HepG2 (cell line): Measurements from ENCODE around the gene CNOT8. TPM values are rescaled to one million over a fixed set of nuclear protein-coding genes. Genes with fewer than 3 reads are reported as not detected.
"Not testable (repeated sequence)": the region's sequence is repeated elsewhere in the genome, so short reads cannot be mapped to it uniquely, and the experiment has no call there.

Source experiments
- ATAC-seq: fragments of 200-7000 bp; cut with Tn5 transposase; 3 replicates; pipeline ENCODE4 v1.9.1; 2020; ENCODE audit warnings: mild to moderate bottlenecking, moderate library complexity
- BruUV-seq: library from RNA; stranded (reverse); fragments of 400-500 nt; replicated peaks from 2 replicates; lab custom pipeline; 2021; lab: Mats Ljungman, UMichigan
- CTCF ChIA-PET: fragments of 300-600 bp; formaldehyde crosslinking; extraction: SDS; loops from one replicate; lab custom pipeline; 2021; ENCODE audit warnings: low total read pairs, inconsistent platforms, low intra/inter-chr PET ratio; lab: Yijun Ruan, JAX
- POLR2A ChIA-PET: fragments of 350-600 bp; sonication (Branson Sonifier 250); formaldehyde crosslinking; loops from one replicate; lab custom pipeline; 2020; ENCODE audit warnings: antibody characterized with exemption, inconsistent platforms; lab: Yijun Ruan, JAX
- DNase-seq: peaks from one replicate; pipeline ENCODE4 v3.0.0-alpha.2; 2015; ENCODE audit warnings: low spot score
- FAIRE-seq: peaks from 3 replicates; lab custom pipeline; 2011; peaks lifted over from hg19 to GRCh38; lab: Jason Lieb, UNC
- H2AFZ ChIP-seq: one replicate; pipeline ENCODE4 v1.6.1; 2011; ENCODE audit warnings: low read length, inconsistent platforms
- H3K27ac ChIP-seq: fragments of 300-600 bp; 3 replicates; pipeline ENCODE4 v1.8.0; 2011; ENCODE audit warnings: mixed run types, mild to moderate bottlenecking, mixed read lengths, low read length, inconsistent platforms; ENCODE audit not compliant: insufficient read depth; ENCODE audit errors: extremely low read length
- H3K27me3 ChIP-seq, 2 experiments: fragments of 200-600 bp in 1 of 2; 2 replicates in 1 of 2; 3 replicates in 1 of 2; pipeline versions ENCODE4 v1.6.0 to v1.8.0; 2011; ENCODE audit warnings: low read length in 2 of 2, mild to moderate bottlenecking in 2 of 2, moderate library complexity in 2 of 2, inconsistent platforms in 1 of 2; ENCODE audit not compliant: insufficient read depth in 2 of 2, control insufficient read depth in 1 of 2
- H3K36me3 ChIP-seq, 2 experiments: fragments of 200-600 bp in 1 of 2; replicated peaks in 1 of 2; 2 replicates in 1 of 2; 3 replicates in 1 of 2; pipeline versions ENCODE4 v1.5.1 to v1.8.0; 2011; ENCODE audit warnings: low read length in 2 of 2, inconsistent platforms in 1 of 2; ENCODE audit not compliant: insufficient read depth in 2 of 2, control insufficient read depth in 1 of 2
- H3K4me1 ChIP-seq: 2 replicates; pipeline ENCODE4 v1.5.1; 2012; ENCODE audit warnings: low read length, inconsistent platforms; ENCODE audit not compliant: insufficient read depth
- H3K4me2 ChIP-seq: 2 replicates; pipeline ENCODE4 v1.6.0; 2011; ENCODE audit warnings: low read depth, low read length, inconsistent platforms
- H3K4me3 ChIP-seq, 3 experiments: fragments of 200-600 bp in 1 of 3; sonication (generic), shearing (Covaris generic) in 1 of 3; replicated peaks in 1 of 3; 2 replicates each; pipeline ENCODE4 v1.5.1; 2011 to 2016; ENCODE audit warnings: low read length in 3 of 3, inconsistent platforms in 2 of 3, low read depth in 2 of 3, mild to moderate bottlenecking in 2 of 3, control low read depth in 1 of 3, mixed read lengths in 1 of 3; ENCODE audit not compliant: insufficient read depth in 1 of 3
- H3K79me2 ChIP-seq: one replicate; pipeline ENCODE4 v1.6.1; 2011; ENCODE audit warnings: low read length, inconsistent platforms; ENCODE audit not compliant: insufficient read depth
- H3K9ac ChIP-seq: 2 replicates; pipeline ENCODE4 v1.6.0; 2011; ENCODE audit warnings: mild to moderate bottlenecking, low read depth, low read length, inconsistent platforms; ENCODE audit not compliant: insufficient read depth
- H3K9me3 ChIP-seq: 2 replicates; pipeline ENCODE4 v1.5.1; 2012; ENCODE audit warnings: mild to moderate bottlenecking, low read length
- H4K20me1 ChIP-seq: 2 replicates; pipeline ENCODE4 v1.6.0; 2011; ENCODE audit warnings: inconsistent platforms, mild to moderate bottlenecking, low read length, moderate library complexity; ENCODE audit not compliant: insufficient read depth
- ATF7 ChIP-seq, 2 experiments: fragments of 450-650 bp in 1 of 2; sonication (generic) in 1 of 2; formaldehyde crosslinking in 1 of 2; IDR thresholded peaks; 2 replicates each; pipeline versions ENCODE4 v1.4.0 to v1.6.1; 2016 to 2020; ENCODE audit warnings: antibody characterized with exemption in 1 of 2, mild to moderate bottlenecking in 1 of 2, missing genetic modification reagents in 1 of 2
- ERF ChIP-seq: IDR thresholded peaks from 2 replicates; pipeline ENCODE4 v1.6.1; 2018; ENCODE audit warnings: missing biosample characterization, missing genetic modification reagents
- MIXL1 ChIP-seq: IDR thresholded peaks from 2 replicates; pipeline ENCODE4 v1.6.1; 2016
- POLR2A ChIP-seq, 2 experiments: IDR thresholded peaks; 2 replicates each; pipeline ENCODE4 v1.6.1; 2011; ENCODE audit warnings: low read depth in 2 of 2, low read length in 2 of 2, mild to moderate bottlenecking in 1 of 2, moderate library complexity in 1 of 2; ENCODE audit not compliant: insufficient read depth in 1 of 2
- RBM39 ChIP-seq: fragments of 200-400 bp; formaldehyde crosslinking; IDR thresholded peaks from one replicate; pipeline ENCODE4 v1.6.1; 2018; ENCODE audit warnings: antibody characterized with exemption, mild to moderate bottlenecking, low read depth, low read length; ENCODE audit not compliant: poor library complexity, severe bottlenecking
- ZFP1 ChIP-seq: IDR thresholded peaks from 2 replicates; pipeline ENCODE4 v1.6.1; 2016
- ZNF101 ChIP-seq: sonication (generic); formaldehyde crosslinking; IDR thresholded peaks from 2 replicates; pipeline ENCODE4 v1.4.0; 2020; ENCODE audit warnings: mild to moderate bottlenecking, low read depth, missing genetic modification reagents, borderline replicate concordance
- ZNF333 ChIP-seq: sonication (generic); formaldehyde crosslinking; IDR thresholded peaks from 2 replicates; pipeline ENCODE4 v1.4.0; 2020; ENCODE audit warnings: mild to moderate bottlenecking, missing genetic modification reagents, borderline replicate concordance
- ZNF335 ChIP-seq: sonication (generic); formaldehyde crosslinking; IDR thresholded peaks from 2 replicates; pipeline ENCODE4 v1.4.0; 2020; ENCODE audit warnings: missing genetic modification reagents
- WGBS: methylation state at CpG from one replicate; pipeline ENCODE4 v1.1.6; 2017; ENCODE audit warnings: low lambda C conversion rate; 5-methylcytosine and 5-hydroxymethylcytosine counted together
- in situ Hi-C: cut with HindIII; loops from 2 replicates; pipeline ENCODE4 v1.10.0; 2017; ENCODE audit warnings: low pct_unique_long_range_greater_than_20kb; ENCODE audit not compliant: extremely low pct_ligation_motif_present
- intact Hi-C: fragments of 100-400 bp; cut with micrococcal nuclease; formaldehyde crosslinking; loops from one replicate; pipeline ENCODE4 v1.10.0; 2022; ENCODE audit not compliant: unreplicated experiment
- polyA plus RNA-seq, 8 experiments: library from polyadenylated mRNA; depleted of rRNA in 3 of 8; stranded (reverse) in 7 of 8; unstranded in 1 of 8; fragments of >200 nt; fragmentation: Illumina TruSeq in 4 of 8; extraction: Trizol in 4 of 8; gene quantifications; 2 replicates each; pipeline versions ENCODE4 v1.2.1 to v1.2.3, GENCODE V29; 2011 to 2016; ENCODE audit warnings: low read depth in 4 of 8, missing spikeins in 1 of 8, mixed read lengths in 1 of 8; ENCODE audit not compliant: insufficient read depth in 1 of 8
- total RNA-seq, 5 experiments: library from RNA; depleted of rRNA; stranded (reverse); fragments of >200 nt; fragmentation: Illumina TruSeq; extraction: Trizol; gene quantifications; 2 replicates each; pipeline ENCODE4 v1.2.3, GENCODE V29; 2016; ENCODE audit warnings: low read depth in 1 of 5
- TF ChIP-seq, protein P1 (sequence below): sonication (generic); formaldehyde crosslinking; IDR thresholded peaks from 2 replicates; pipeline ENCODE4 v1.5.1; 2020; ENCODE audit warnings: mild to moderate bottlenecking, missing genetic modification reagents, borderline replicate concordance
- TF ChIP-seq, protein P2 (sequence below): IDR thresholded peaks from 2 replicates; pipeline ENCODE4 v1.6.1; 2016; ENCODE audit warnings: missing biosample characterization, missing genetic modification reagents, low read depth

Gene CNOT8
- total and polyA plus RNA-seq, 2 of the 13 experiments (the other 11 are each of a cell fraction or from before 2014, with no cell fraction given), result 37.1 to 74.9 TPM

DNA sequence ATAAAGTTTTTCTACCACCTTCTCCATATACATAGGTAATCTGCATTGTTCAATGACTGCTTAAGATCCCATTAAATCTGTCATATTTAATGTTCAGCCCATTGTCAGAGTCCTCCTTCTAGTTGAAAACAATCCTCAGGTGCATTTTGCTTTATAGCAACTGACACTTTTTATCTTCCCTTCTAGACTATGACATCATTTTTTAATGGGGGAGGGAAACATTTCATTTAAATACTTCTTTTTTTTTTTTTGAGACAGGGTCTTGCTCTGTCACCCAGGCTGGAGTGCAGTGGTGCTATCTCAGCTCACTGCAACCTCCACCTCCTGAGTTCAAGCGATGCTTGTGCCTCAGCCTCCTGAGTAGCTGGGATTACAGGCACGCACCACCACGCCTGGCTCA lies 25.6 kb upstream of the CNOT8 start:
- peaks cover 85% of the 10 kb centered on the region for H3K4me1 ChIP-seq
- H3K27me3 ChIP-seq; H3K27ac ChIP-seq; H3K4me3 ChIP-seq; POLR2A ChIA-PET; H3K9ac ChIP-seq; BruUV-seq; H2AFZ ChIP-seq; intact Hi-C loops; H4K20me1 ChIP-seq; DNase-seq; H3K9me3 ChIP-seq; H3K79me2 ChIP-seq; in situ Hi-C loops; CTCF ChIA-PET; H3K4me2 ChIP-seq; ATAC-seq; FAIRE-seq; TF ChIP-seq ATF7 (CRISPR knock-in tag; IDR thresholded peaks at IDR 0.05): not testable (repeated sequence)
- peak; percentile 92 for TF ChIP-seq ATF7 (IDR thresholded peaks at IDR 0.05)
- 100% methylated on average over 3 of the region's 3 CpGs for WGBS
- peaks cover 8 to 11% of the 10 kb centered on the region in 2 experiments; a peak in 4 of 5 replicates for H3K36me3 ChIP-seq

DNA sequence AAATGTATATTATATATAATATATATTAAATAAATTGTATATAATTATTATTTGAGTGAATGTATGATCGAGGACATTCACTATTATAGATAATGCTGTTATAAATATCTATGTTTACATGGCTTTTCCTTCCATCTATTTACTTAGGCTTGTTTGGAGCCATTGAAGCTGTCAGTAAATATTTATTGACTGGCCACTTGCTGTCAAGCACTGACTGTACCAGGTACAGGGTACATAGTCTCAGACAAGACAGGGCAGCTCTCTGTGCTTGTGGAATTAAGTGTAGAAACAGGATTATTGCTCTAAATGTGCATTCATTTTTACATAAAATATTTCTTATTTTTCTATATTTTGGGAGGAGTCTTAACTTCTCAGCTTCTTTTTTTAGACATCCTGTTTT lies 24.4 kb upstream of the CNOT8 start:
- WGBS, result 4% methylated on average over 1 of the region's 1 CpG
- ChIA-PET POLR2A (interaction anchor here (0.6 to 2.3 kb wide), 8 partner anchors 9 to 172 kb away, joined by 3 to 13 read pairs (median 4); partner anchors contain the start of genes CNOT8 and FAXDC2), CTCF (no interaction called here)
- Histone ChIP-seq H2AFZ (no peak overlapping the region), H3K36me3 (peaks cover 6 to 7% of the 10 kb centered on the region in 2 experiments; a peak in 4 of 5 replicates), H3K79me2 (no peaks in the 10 kb centered on the region), H3K4me2 (peak overlapping the region; percentile 58), H3K27me3 (no peaks in the 10 kb centered on the region), H3K9me3 (no peaks in the 10 kb centered on the region), H3K27ac (peak overlapping the region; percentile 48), H3K9ac (no peak overlapping the region), H3K4me1 (peaks cover 85% of the 10 kb centered on the region), H4K20me1 (no peaks in the 10 kb centered on the region), H3K4me3 (peak overlapping the region in 2 of 3 experiments; percentile 22 to 49; a peak in 2 of 6 replicates)
- no TSS peak for BruUV-seq
- in situ Hi-C loops, result no loop called here
- intact Hi-C loops, result no loop called here
- DNase-seq, result peak; percentile 68
- peak; percentile 68 for ATAC-seq
- no peak for FAIRE-seq
- TF ChIP-seq ERF (0 out of 2 replicates have a peak, but pooled peaks have one; percentile 48), ZNF101 (CRISPR knock-in tag) (no peak), MIXL1 (CRISPR knock-in tag) (peak; percentile 55; the same call in 1 of the 2 replicates), RBM39 (no peak), ZNF335 (CRISPR knock-in tag) (no peak), POLR2A (IDR thresholded peaks at IDR 0.05; ENCODE audit: insufficient read depth in 1 of 2, low read depth in 2 of 2, low read length in 2 of 2) (no peak), ZFP1 (CRISPR knock-in tag) (no peak), ZNF333 (CRISPR knock-in tag) (no peak)
- TF ChIP-seq, protein P1, sequence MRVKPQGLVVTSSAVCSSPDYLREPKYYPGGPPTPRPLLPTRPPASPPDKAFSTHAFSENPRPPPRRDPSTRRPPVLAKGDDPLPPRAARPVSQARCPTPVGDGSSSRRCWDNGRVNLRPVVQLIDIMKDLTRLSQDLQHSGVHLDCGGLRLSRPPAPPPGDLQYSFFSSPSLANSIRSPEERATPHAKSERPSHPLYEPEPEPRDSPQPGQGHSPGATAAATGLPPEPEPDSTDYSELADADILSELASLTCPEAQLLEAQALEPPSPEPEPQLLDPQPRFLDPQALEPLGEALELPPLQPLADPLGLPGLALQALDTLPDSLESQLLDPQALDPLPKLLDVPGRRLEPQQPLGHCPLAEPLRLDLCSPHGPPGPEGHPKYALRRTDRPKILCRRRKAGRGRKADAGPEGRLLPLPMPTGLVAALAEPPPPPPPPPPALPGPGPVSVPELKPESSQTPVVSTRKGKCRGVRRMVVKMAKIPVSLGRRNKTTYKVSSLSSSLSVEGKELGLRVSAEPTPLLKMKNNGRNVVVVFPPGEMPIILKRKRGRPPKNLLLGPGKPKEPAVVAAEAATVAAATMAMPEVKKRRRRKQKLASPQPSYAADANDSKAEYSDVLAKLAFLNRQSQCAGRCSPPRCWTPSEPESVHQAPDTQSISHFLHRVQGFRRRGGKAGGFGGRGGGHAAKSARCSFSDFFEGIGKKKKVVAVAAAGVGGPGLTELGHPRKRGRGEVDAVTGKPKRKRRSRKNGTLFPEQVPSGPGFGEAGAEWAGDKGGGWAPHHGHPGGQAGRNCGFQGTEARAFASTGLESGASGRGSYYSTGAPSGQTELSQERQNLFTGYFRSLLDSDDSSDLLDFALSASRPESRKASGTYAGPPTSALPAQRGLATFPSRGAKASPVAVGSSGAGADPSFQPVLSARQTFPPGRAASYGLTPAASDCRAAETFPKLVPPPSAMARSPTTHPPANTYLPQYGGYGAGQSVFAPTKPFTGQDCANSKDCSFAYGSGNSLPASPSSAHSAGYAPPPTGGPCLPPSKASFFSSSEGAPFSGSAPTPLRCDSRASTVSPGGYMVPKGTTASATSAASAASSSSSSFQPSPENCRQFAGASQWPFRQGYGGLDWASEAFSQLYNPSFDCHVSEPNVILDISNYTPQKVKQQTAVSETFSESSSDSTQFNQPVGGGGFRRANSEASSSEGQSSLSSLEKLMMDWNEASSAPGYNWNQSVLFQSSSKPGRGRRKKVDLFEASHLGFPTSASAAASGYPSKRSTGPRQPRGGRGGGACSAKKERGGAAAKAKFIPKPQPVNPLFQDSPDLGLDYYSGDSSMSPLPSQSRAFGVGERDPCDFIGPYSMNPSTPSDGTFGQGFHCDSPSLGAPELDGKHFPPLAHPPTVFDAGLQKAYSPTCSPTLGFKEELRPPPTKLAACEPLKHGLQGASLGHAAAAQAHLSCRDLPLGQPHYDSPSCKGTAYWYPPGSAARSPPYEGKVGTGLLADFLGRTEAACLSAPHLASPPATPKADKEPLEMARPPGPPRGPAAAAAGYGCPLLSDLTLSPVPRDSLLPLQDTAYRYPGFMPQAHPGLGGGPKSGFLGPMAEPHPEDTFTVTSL (CRISPR knock-in tag), result peak; percentile 58; the same call in 1 of the 2 replicates
- TF ChIP-seq, protein P2, sequence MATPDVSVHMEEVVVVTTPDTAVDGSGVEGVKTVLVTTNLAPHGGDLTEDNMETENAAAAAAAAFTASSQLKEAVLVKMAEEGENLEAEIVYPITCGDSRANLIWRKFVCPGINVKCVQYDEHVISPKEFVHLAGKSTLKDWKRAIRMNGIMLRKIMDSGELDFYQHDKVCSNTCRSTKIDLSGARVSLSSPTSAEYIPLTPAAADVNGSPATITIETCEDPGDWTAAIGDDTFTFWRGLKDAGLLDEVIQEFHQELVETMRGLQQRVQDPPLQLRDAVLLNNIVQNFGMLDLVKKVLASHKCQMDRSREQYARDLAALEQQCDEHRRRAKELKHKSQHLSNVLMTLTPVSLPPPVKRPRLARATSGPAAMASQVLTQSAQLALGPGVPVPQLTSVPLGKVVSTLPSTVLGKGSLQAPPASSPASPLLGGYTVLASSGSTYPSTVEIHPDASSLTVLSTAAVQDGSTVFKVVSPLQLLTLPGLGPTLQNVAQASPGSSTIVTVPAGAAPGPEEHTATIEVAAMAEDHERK (CRISPR knock-in tag), result no peak
